Measurements from ENCODE around the gene BCAS4. TPM values are rescaled to one million over a fixed set of nuclear protein-coding genes. Genes with fewer than 3 reads are reported as not detected.
"Not testable (repeated sequence)": the region's sequence is repeated elsewhere in the genome, so short reads cannot be mapped to it uniquely, and the experiment has no call there.

The BCAS4 gene
- total RNA-seq, 4 donors from 2014 or later, result 0.30 to 0.84 (median 0.51) TPM

GRCh38 chr20:50879649-50880550 lies 85.0 kb downstream of the BCAS4 start:
- Histone ChIP-seq H3K9me3 (peaks cover 0 to 7% (median 0%) of the 10 kb centered on the region in 4 donors), H3K36me3 (peaks cover 0 to 35% (median 0%) of the 10 kb centered on the region in 3 donors), H3K27ac (no peak overlapping the region), H3K27me3 (no peaks in the 10 kb centered on the region), H3K4me1 (no peaks in the 10 kb centered on the region), H3K4me3 (no peak overlapping the region)
- no peak for TF ChIP-seq POLR2A (IDR thresholded peaks at IDR 0.05)
- TF ChIP-seq CTCF (IDR thresholded peaks at IDR 0.05), result no peak
- TF ChIP-seq EP300 (IDR thresholded peaks at IDR 0.05), result no peak
- no peak for DNase-seq (ENCODE audit: low spot score in 2 of 2)
- 84 to 85% methylated on average over 20 of the region's 20 CpGs for whole genome bisulfite sequencing, 2 donors

GRCh38 chr20:50881759-50882424 lies 87.0 kb downstream of the BCAS4 start:
- not testable (repeated sequence) for H3K9me3 ChIP-seq; H3K27me3 ChIP-seq; DNase-seq (ENCODE audit: low spot score in 2 of 2); H3K27ac ChIP-seq; H3K4me1 ChIP-seq; H3K4me3 ChIP-seq
- 98% methylated on average over 5 of the region's 5 CpGs for WGBS, 2 donors
- H3K36me3 ChIP-seq, result peaks cover 0 to 40% (median 0%) of the 10 kb centered on the region in 3 donors

- no peaks in the 10 kb centered on the region for H3K27me3 ChIP-seq
- no peak for DNase-seq (ENCODE audit: low spot score in 2 of 2)
- H3K9me3 ChIP-seq, result peaks cover 0 to 7% (median 0%) of the 10 kb centered on the region in 4 donors
- H3K27ac ChIP-seq, result no peak overlapping the region
- WGBS, 2 donors, result 74 to 81% methylated on average over 11 of the region's 11 CpGs
- H3K36me3 ChIP-seq, result peaks cover 0 to 51% (median 5%) of the 10 kb centered on the region in 3 donors
- H3K4me1 ChIP-seq, result no peaks in the 10 kb centered on the region
- no peak for TF ChIP-seq CTCF (IDR thresholded peaks at IDR 0.05)
- TF ChIP-seq POLR2A (IDR thresholded peaks at IDR 0.05), result no peak
- TF ChIP-seq EP300 (IDR thresholded peaks at IDR 0.05), result no peak
- H3K4me3 ChIP-seq, result no peak overlapping the region
Observed at GRCh38 chr20:50883856-50884255, 89.0 kb downstream of the BCAS4 start.

GRCh38 chr20:50885068-50885467 lies 90.2 kb downstream of the BCAS4 start:
- Histone ChIP-seq H3K9me3 (peaks cover 0 to 7% (median 0%) of the 10 kb centered on the region in 4 donors), H3K4me3 (no peak overlapping the region), H3K4me1 (no peaks in the 10 kb centered on the region), H3K36me3 (peaks cover 0 to 49% (median 10%) of the 10 kb centered on the region in 3 donors), H3K27me3 (no peaks in the 10 kb centered on the region), H3K27ac (no peak overlapping the region)
- DNase-seq (ENCODE audit: low spot score in 2 of 2), result no peak
- WGBS, 2 donors, result 77 to 78% methylated on average over 7 of the region's 7 CpGs
- no peak for TF ChIP-seq EP300 (IDR thresholded peaks at IDR 0.05)
- TF ChIP-seq POLR2A (IDR thresholded peaks at IDR 0.05), result no peak
- no peak for TF ChIP-seq CTCF (IDR thresholded peaks at IDR 0.05)

GRCh38 chr20:50885781-50886180 lies 90.9 kb downstream of the BCAS4 start:
- TF ChIP-seq POLR2A (IDR thresholded peaks at IDR 0.05) (no peak), CTCF (IDR thresholded peaks at IDR 0.05) (no peak), EP300 (IDR thresholded peaks at IDR 0.05) (no peak)
- Histone ChIP-seq H3K4me1 (no peaks in the 10 kb centered on the region), H3K4me3 (no peak overlapping the region), H3K27me3 (no peaks in the 10 kb centered on the region), H3K27ac (no peak overlapping the region), H3K36me3 (peaks cover 0 to 52% (median 10%) of the 10 kb centered on the region in 3 donors), H3K9me3 (peaks cover 0 to 7% (median 0%) of the 10 kb centered on the region in 4 donors)
- 81 to 85% methylated on average over 5 of the region's 5 CpGs for WGBS, 2 donors
- DNase-seq (ENCODE audit: low spot score in 2 of 2), result no peak

Data from tibial nerve (tissue), 4 donors.